Testis (tissue), 3 donors: ENCODE results near the gene MAN2B2. TPM values are rescaled to one million over a fixed set of nuclear protein-coding genes. Genes with fewer than 3 reads are reported as not detected.

ENCODE experiments used
- DNase-seq: peaks from one replicate; pipeline ENCODE4 v3.0.0-alpha.2; 2019
- H3K27ac ChIP-seq, 2 donors: fragments of 200-600 bp; sonication (generic); one replicate each; pipeline ENCODE4 v1.5.1; 2019
- H3K27me3 ChIP-seq: fragments of 200-600 bp; sonication (generic); one replicate; pipeline ENCODE4 v1.5.1; 2019
- H3K36me3 ChIP-seq: fragments of 200-600 bp; sonication (generic); one replicate; pipeline ENCODE4 v1.5.1; 2017; ENCODE audit warnings: low read depth; ENCODE audit errors: missing control alignments
- H3K4me1 ChIP-seq: fragments of 200-600 bp; sonication (generic); one replicate; pipeline ENCODE4 v1.5.1; 2019
- H3K4me3 ChIP-seq, 2 donors: fragments of 200-600 bp; sonication (generic); one replicate each; pipeline ENCODE4 v1.5.1; 2017 to 2019
- H3K9me3 ChIP-seq: fragments of 200-600 bp; sonication (generic); one replicate; pipeline ENCODE4 v1.5.1; 2017
- CTCF ChIP-seq, 3 experiments: fragments of 450-650 bp in 2 of 3; fragments of 200-600 bp in 1 of 3; sonication (generic) in 1 of 3; IDR thresholded peaks; one replicate each; pipeline ENCODE4 v1.5.1; 2016 to 2019; ENCODE audit warnings: antibody characterized with exemption in 3 of 3, mild to moderate bottlenecking in 2 of 3, moderate library complexity in 1 of 3
- POLR2A ChIP-seq: fragments of 450-650 bp; IDR thresholded peaks from one replicate; pipeline ENCODE4 v1.6.1; 2017; ENCODE audit warnings: antibody characterized with exemption, mild to moderate bottlenecking, moderate library complexity
- WGBS, 2 donors: methylation state at CpG; one replicate each; pipeline ENCODE4 v1.1.5; 2018; 5-methylcytosine and 5-hydroxymethylcytosine counted together
- intact Hi-C: fragments of 100-400 bp; cut with DNase I; formaldehyde crosslinking; loops from one replicate; pipeline ENCODE4 v1.15.1; 2023; ENCODE audit warnings: low total_unique reads
- polyA plus RNA-seq: library from polyadenylated mRNA; stranded (reverse); fragments of 350-450 nt; fragmentation: Illumina TruSeq; extraction: RNeasy Lipid Tissue Mini Kit (QIAGEN cat#74804); gene quantifications from one replicate; pipeline ENCODE4 v1.2.3, GENCODE V29; 2014; ENCODE audit warnings: low read depth, low replicate concordance; ENCODE audit not compliant: insufficient read depth
- total RNA-seq, 2 donors: library from RNA; depleted of rRNA; stranded (reverse); fragments of >200 nt; gene quantifications; one replicate each; pipeline ENCODE4 v1.2.3, GENCODE V29; 2016

Gene MAN2B2
- total and polyA plus RNA-seq, 3 donors from 2014 or later: 15.0 to 23.7 (median 17.0) TPM

GRCh38 chr4:6606465-6607235 lies 31.7 kb downstream of the MAN2B2 start:
- H3K4me1 ChIP-seq: no peaks in the 10 kb centered on the region
- H3K27me3 ChIP-seq: no peaks in the 10 kb centered on the region
- H3K36me3 ChIP-seq: no peaks in the 10 kb centered on the region
- TF ChIP-seq CTCF (IDR thresholded peaks at IDR 0.05) (no peak), POLR2A (no peak)
- H3K27ac ChIP-seq: no peak overlapping the region
- H3K4me3 ChIP-seq: no peak overlapping the region
- DNase-seq: no peak
- WGBS, 2 donors: 87 to 88% methylated on average over 8 to 10 of the region's 10 CpGs
- no peaks in the 10 kb centered on the region for H3K9me3 ChIP-seq
- intact Hi-C loops: no loop called here

- DNase-seq: no peak
- intact Hi-C loops: no loop called here
- TF ChIP-seq CTCF (IDR thresholded peaks at IDR 0.05): no peak
- WGBS, 2 donors: 91 to 92% methylated on average over 13 of the region's 13 CpGs
- no peaks in the 10 kb centered on the region for H3K27me3 ChIP-seq
- H3K36me3 ChIP-seq: no peaks in the 10 kb centered on the region
- H3K4me3 ChIP-seq: no peak overlapping the region
- H3K27ac ChIP-seq: no peak overlapping the region
- H3K9me3 ChIP-seq: no peaks in the 10 kb centered on the region
- H3K4me1 ChIP-seq: no peaks in the 10 kb centered on the region
These were observed 32.5 kb downstream of the MAN2B2 start for GRCh38 chr4:6607368-6608055.

GRCh38 chr4:6608758-6609414 lies 33.9 kb downstream of the MAN2B2 start:
- TF ChIP-seq CTCF (IDR thresholded peaks at IDR 0.05) (no peak), POLR2A (no peak)
- Histone ChIP-seq H3K4me1 (no peaks in the 10 kb centered on the region), H3K27ac (no peak overlapping the region), H3K36me3 (no peaks in the 10 kb centered on the region), H3K27me3 (no peaks in the 10 kb centered on the region), H3K9me3 (no peaks in the 10 kb centered on the region), H3K4me3 (no peak overlapping the region)
- 85 to 87% methylated on average over 17 to 28 of the region's 28 CpGs for WGBS, 2 donors
- no peak for DNase-seq
- intact Hi-C loops: no loop called here

GRCh38 chr4:6609415-6610079 lies 34.6 kb downstream of the MAN2B2 start:
- H3K4me3 ChIP-seq: no peak overlapping the region
- no peaks in the 10 kb centered on the region for H3K27me3 ChIP-seq
- H3K36me3 ChIP-seq: no peaks in the 10 kb centered on the region
- TF ChIP-seq POLR2A (no peak), CTCF (IDR thresholded peaks at IDR 0.05) (no peak)
- intact Hi-C loops: no loop called here
- DNase-seq: no peak
- H3K9me3 ChIP-seq: no peaks in the 10 kb centered on the region
- no peak overlapping the region for H3K27ac ChIP-seq
- no peaks in the 10 kb centered on the region for H3K4me1 ChIP-seq
- 93 to 99% methylated on average over 18 to 26 of the region's 26 CpGs for WGBS, 2 donors
